HCT116 (cell line): ENCODE data around the gene UBE2R2. TPM values are rescaled to one million over a fixed set of nuclear protein-coding genes. Genes with fewer than 3 reads are reported as not detected.

Source experiments
- ATAC-seq: fragments of 200-7000 bp; cut with Tn5 transposase; 2 replicates; pipeline ENCODE4 v1.9.1; 2020; ENCODE audit warnings: mild to moderate bottlenecking, moderate library complexity
- BruUV-seq: library from RNA; stranded (reverse); fragments of 400-500 nt; replicated peaks from 2 replicates; lab custom pipeline; 2021; lab: Mats Ljungman, UMichigan
- CTCF ChIA-PET: fragments of 300-600 bp; sonication (Branson Sonifier 250); formaldehyde crosslinking; loops from one replicate; lab custom pipeline; 2021; ENCODE audit warnings: antibody characterized with exemption; lab: Charles Lee
- POLR2A ChIA-PET: fragments of 300-600, 350-600 bp; sonication (Branson Sonifier 250); formaldehyde crosslinking; loops from one replicate; lab custom pipeline; 2021; ENCODE audit warnings: antibody characterized with exemption; lab: Charles Lee
- RAD21 ChIA-PET, 2 experiments: fragments of 300-600 bp; sonication (Branson Sonifier 250); formaldehyde crosslinking; loops; one replicate each; lab custom pipeline; 2023; ENCODE audit warnings: low total read pairs in 2 of 2; ENCODE audit not compliant: uncharacterized antibody in 2 of 2, unreplicated experiment in 2 of 2, low non-redundant PET in 1 of 2; lab: Charles Lee
- DNase-seq: peaks from one replicate; pipeline ENCODE4 v3.0.0-alpha.2; 2010; ENCODE audit warnings: low read depth, low spot score
- H2AFZ ChIP-seq: fragments of 200-600 bp; shearing (Covaris generic), sonication (generic); 2 replicates; pipeline ENCODE4 v1.6.1; 2017; ENCODE audit warnings: low read depth, mixed run types, mixed read lengths, antibody characterized with exemption, low read length; ENCODE audit not compliant: poor library complexity, severe bottlenecking
- H3K27ac ChIP-seq: 2 replicates; pipeline ENCODE4 v1.5.1; 2012; ENCODE audit warnings: low read depth, low read length
- H3K27me3 ChIP-seq: fragments of 200-600 bp; sonication (generic); 2 replicates; pipeline ENCODE4 v1.6.1; 2016; ENCODE audit warnings: mixed run types, low read length, mixed read lengths; ENCODE audit not compliant: insufficient read depth
- H3K36me3 ChIP-seq, 2 experiments: fragments of 200-500 bp in 1 of 2; fragments of 200-600 bp in 1 of 2; sonication (Bioruptor generic) in 1 of 2; sonication (generic) in 1 of 2; 2 replicates each; pipeline versions ENCODE4 v1.5.1 to v1.6.1; 2014 to 2016; ENCODE audit warnings: low read length in 2 of 2, inconsistent platforms in 1 of 2, mixed read lengths in 1 of 2, mixed run types in 1 of 2; ENCODE audit not compliant: insufficient read depth in 2 of 2, control insufficient read depth in 1 of 2
- H3K4me1 ChIP-seq, 2 experiments: fragments of 200-600 bp in 1 of 2; sonication (generic) in 1 of 2; 2 replicates each; pipeline versions ENCODE4 v1.5.1 to v1.6.1; 2012 to 2017; ENCODE audit warnings: low read length in 2 of 2, inconsistent platforms in 1 of 2, mild to moderate bottlenecking in 1 of 2, mixed read lengths in 1 of 2, mixed run types in 1 of 2, moderate library complexity in 1 of 2; ENCODE audit not compliant: insufficient read depth in 2 of 2, control insufficient read depth in 1 of 2
- H3K4me2 ChIP-seq: fragments of 200-600 bp; sonication (generic); 2 replicates; pipeline ENCODE4 v1.6.1; 2017; ENCODE audit warnings: mixed run types, low read length, mixed read lengths
- H3K4me3 ChIP-seq, 2 experiments: fragments of 200-600 bp in 1 of 2; sonication (generic) in 1 of 2; replicated peaks in 1 of 2; 2 replicates each; pipeline ENCODE4 v1.5.1; 2011 to 2016; ENCODE audit warnings: low read length in 2 of 2, control low read depth in 1 of 2, low read depth in 1 of 2, mild to moderate bottlenecking in 1 of 2, mixed read lengths in 1 of 2, mixed run types in 1 of 2
- H3K79me2 ChIP-seq: fragments of 200-600 bp; sonication (generic); 2 replicates; pipeline ENCODE4 v1.6.1; 2017; ENCODE audit warnings: mild to moderate bottlenecking, mixed run types, low read length, moderate library complexity, mixed read lengths; ENCODE audit not compliant: insufficient read depth
- H3K9ac ChIP-seq: fragments of 200-600 bp; sonication (generic); 2 replicates; pipeline ENCODE4 v1.6.1; 2016; ENCODE audit warnings: low read length, mixed read lengths
- H3K9me2 ChIP-seq: fragments of 200-600 bp; sonication (generic), shearing (Covaris generic); 2 replicates; pipeline ENCODE4 v1.6.1; 2017; ENCODE audit warnings: mixed run types, mild to moderate bottlenecking, moderate library complexity; ENCODE audit not compliant: insufficient read depth
- H3K9me3 ChIP-seq, 2 experiments: fragments of 200-500 bp in 1 of 2; fragments of 200-600 bp in 1 of 2; sonication (Bioruptor generic) in 1 of 2; sonication (generic) in 1 of 2; 2 replicates each; pipeline ENCODE4 v1.6.1; 2014 to 2017; ENCODE audit warnings: low read length in 2 of 2, mixed read lengths in 2 of 2, inconsistent platforms in 1 of 2, low read depth in 1 of 2, mild to moderate bottlenecking in 1 of 2, mixed run types in 1 of 2, moderate library complexity in 1 of 2; ENCODE audit not compliant: control insufficient read depth in 1 of 2, insufficient read depth in 1 of 2
- H4K20me1 ChIP-seq: fragments of 200-600 bp; sonication (generic), shearing (Covaris generic); 2 replicates; pipeline ENCODE4 v1.6.1; 2017; ENCODE audit warnings: mixed run types, mild to moderate bottlenecking, moderate library complexity; ENCODE audit not compliant: insufficient read depth
- CBX3 ChIP-seq: IDR thresholded peaks from 2 replicates; pipeline ENCODE4 v1.6.1; 2012; ENCODE audit warnings: low read depth
- EGR1 ChIP-seq: IDR thresholded peaks from 2 replicates; pipeline ENCODE4 v1.6.1; 2012; ENCODE audit warnings: low read depth
- ELF1 ChIP-seq: IDR thresholded peaks from 2 replicates; pipeline ENCODE4 v1.6.1; 2012; ENCODE audit warnings: low read depth, borderline replicate concordance
- EZH2phosphoT487 ChIP-seq: fragments of 200-600 bp; IDR thresholded peaks from 2 replicates; pipeline ENCODE4 v1.6.1; 2018; ENCODE audit warnings: antibody characterized with exemption, borderline replicate concordance
- JUND ChIP-seq: IDR thresholded peaks from 2 replicates; pipeline ENCODE4 v1.6.1; 2012
- MAX ChIP-seq: IDR thresholded peaks from 2 replicates; pipeline ENCODE4 v1.6.1; 2012
- POLR2A ChIP-seq: IDR thresholded peaks from 2 replicates; pipeline ENCODE4 v1.7.0; 2011; ENCODE audit warnings: borderline replicate concordance; ENCODE audit not compliant: insufficient read depth, insufficient read length; ENCODE audit errors: extremely low read depth
- POLR2AphosphoS5 ChIP-seq: IDR thresholded peaks from 2 replicates; pipeline ENCODE4 v1.6.1; 2011; ENCODE audit warnings: mild to moderate bottlenecking, low read depth, low read length, moderate library complexity
- RAD21 ChIP-seq: IDR thresholded peaks from 2 replicates; pipeline ENCODE4 v1.6.1; 2012; ENCODE audit warnings: low read depth, mild to moderate bottlenecking
- SIN3A ChIP-seq: IDR thresholded peaks from 2 replicates; pipeline ENCODE4 v1.6.1; 2012; ENCODE audit warnings: low read depth
- SP1 ChIP-seq: IDR thresholded peaks from 2 replicates; pipeline ENCODE4 v1.6.1; 2012; ENCODE audit warnings: low read depth
- SRF ChIP-seq: IDR thresholded peaks from 2 replicates; pipeline ENCODE4 v1.6.1; 2012; ENCODE audit warnings: low read depth
- TCF7L2 ChIP-seq: IDR thresholded peaks from 2 replicates; pipeline ENCODE4 v1.7.0; 2011; ENCODE audit warnings: borderline replicate concordance, inconsistent platforms; ENCODE audit not compliant: insufficient read depth, insufficient read length; ENCODE audit errors: extremely low read depth
- ZFX ChIP-seq: fragments of 450-650 bp; IDR thresholded peaks from 2 replicates; pipeline ENCODE4 v1.6.1; 2017
- ZNF274 ChIP-seq: fragments of 200-500 bp; sonication (Bioruptor generic); IDR thresholded peaks from 2 replicates; pipeline ENCODE4 v1.6.1; 2014; ENCODE audit warnings: mild to moderate bottlenecking, low read depth, low read length, inconsistent platforms
- intact Hi-C: fragments of 100-400 bp; cut with micrococcal nuclease; formaldehyde crosslinking; loops from 2 replicates; pipeline ENCODE4 v1.10.0; 2022
- total RNA-seq: library from RNA; stranded (reverse); gene quantifications from one replicate; pipeline ENCODE4 v1.2.1, GENCODE V29; 2021; ENCODE audit not compliant: unreplicated experiment
- TF ChIP-seq, protein P1 (sequence below), 3 experiments: fragments of 200-600 bp in 1 of 3; sonication (generic) in 1 of 3; IDR thresholded peaks in 2 of 3; conservative IDR thresholded peaks in 1 of 3; 2 replicates each; pipeline ENCODE4 v1.5.1; 2012 to 2017; ENCODE audit warnings: low read depth in 2 of 3, low read length in 2 of 3, antibody characterized with exemption in 1 of 3, borderline replicate concordance in 1 of 3, control low read depth in 1 of 3, mild to moderate bottlenecking in 1 of 3, mixed read lengths in 1 of 3, mixed run types in 1 of 3, moderate library complexity in 1 of 3; ENCODE audit not compliant: insufficient read depth in 1 of 3
- TF ChIP-seq, protein P2 (sequence below): IDR thresholded peaks from 2 replicates; pipeline ENCODE4 v1.6.1; 2012; ENCODE audit warnings: low read depth
- TF ChIP-seq, protein P3 (sequence below): IDR thresholded peaks from 2 replicates; pipeline ENCODE4 v1.6.1; 2012

Gene UBE2R2
- total RNA-seq, 1 experiment from 2014 or later, result 47.0 TPM

DNA sequence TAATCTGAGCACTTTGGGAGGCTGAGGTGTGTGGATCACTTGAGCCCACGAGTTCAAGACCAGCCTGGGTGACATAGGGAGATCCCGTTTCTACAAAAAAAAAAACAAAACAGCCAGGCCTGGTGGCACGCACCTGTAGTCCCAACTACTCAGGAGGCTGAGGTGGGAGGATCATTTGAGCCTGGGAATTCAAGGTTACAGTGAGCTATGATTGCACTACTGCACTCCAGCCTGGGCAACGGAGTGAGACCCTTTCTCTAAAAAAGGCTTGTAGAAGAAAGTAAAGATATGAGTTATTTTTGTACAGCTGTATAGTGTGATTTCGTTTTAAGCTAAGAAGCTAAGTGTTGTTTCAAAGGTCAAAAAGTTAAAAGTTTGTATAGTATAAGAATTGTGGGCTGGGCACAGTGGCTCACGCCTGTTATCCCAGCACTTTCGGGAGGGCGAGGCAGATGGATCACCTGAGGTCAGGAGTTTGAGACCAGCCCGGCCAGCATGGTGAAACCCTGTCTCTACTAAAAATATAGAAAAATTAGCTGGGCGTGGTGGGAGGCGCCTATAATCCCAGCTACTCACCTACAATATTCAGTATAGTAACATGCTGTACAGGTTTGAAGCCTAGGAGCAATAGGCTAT, 18.8 kb downstream of the UBE2R2 start:
- no TSS peak for BruUV-seq
- H3K27ac ChIP-seq, result no peak overlapping the region

More for the DNA sequence above, 18.8 kb downstream of the UBE2R2 start:
- CTCF ChIA-PET, result no interaction called here
- ATAC-seq (no peak), DNase-seq (no peak)
- Histone ChIP-seq H3K4me2 (no peak overlapping the region), H4K20me1 (peaks cover 11% of the 10 kb centered on the region; the same call in 1 of the 2 replicates), H3K79me2 (peaks cover 97% of the 10 kb centered on the region), H2AFZ (no peak overlapping the region), H3K27me3 (no peaks in the 10 kb centered on the region), H3K36me3 (no peaks in the 10 kb centered on the region), H3K9ac (no peak overlapping the region), H3K4me3 (no peak overlapping the region), H3K9me3 (no peaks in the 10 kb centered on the region), H3K9me2 (no peaks in the 10 kb centered on the region), H3K4me1 (no peaks in the 10 kb centered on the region)
- POLR2A ChIA-PET, result no interaction called here
- RAD21 ChIA-PET, result no interaction called here
- TF ChIP-seq CBX3 (no peak), EZH2phosphoT487 (no peak), SRF (no peak), POLR2A (no peak), JUND (no peak), ELF1 (no peak), MAX (no peak), TCF7L2 (no peak), POLR2AphosphoS5 (no peak), SIN3A (no peak), ZFX (no peak), RAD21 (no peak), EGR1 (no peak), SP1 (no peak), ZNF274 (no peak)
- TF ChIP-seq, protein P1, sequence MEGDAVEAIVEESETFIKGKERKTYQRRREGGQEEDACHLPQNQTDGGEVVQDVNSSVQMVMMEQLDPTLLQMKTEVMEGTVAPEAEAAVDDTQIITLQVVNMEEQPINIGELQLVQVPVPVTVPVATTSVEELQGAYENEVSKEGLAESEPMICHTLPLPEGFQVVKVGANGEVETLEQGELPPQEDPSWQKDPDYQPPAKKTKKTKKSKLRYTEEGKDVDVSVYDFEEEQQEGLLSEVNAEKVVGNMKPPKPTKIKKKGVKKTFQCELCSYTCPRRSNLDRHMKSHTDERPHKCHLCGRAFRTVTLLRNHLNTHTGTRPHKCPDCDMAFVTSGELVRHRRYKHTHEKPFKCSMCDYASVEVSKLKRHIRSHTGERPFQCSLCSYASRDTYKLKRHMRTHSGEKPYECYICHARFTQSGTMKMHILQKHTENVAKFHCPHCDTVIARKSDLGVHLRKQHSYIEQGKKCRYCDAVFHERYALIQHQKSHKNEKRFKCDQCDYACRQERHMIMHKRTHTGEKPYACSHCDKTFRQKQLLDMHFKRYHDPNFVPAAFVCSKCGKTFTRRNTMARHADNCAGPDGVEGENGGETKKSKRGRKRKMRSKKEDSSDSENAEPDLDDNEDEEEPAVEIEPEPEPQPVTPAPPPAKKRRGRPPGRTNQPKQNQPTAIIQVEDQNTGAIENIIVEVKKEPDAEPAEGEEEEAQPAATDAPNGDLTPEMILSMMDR (IDR thresholded peaks at IDR 0.05 in 2 of 3, conservative IDR thresholded peaks at IDR 0.05 in 1 of 3; ENCODE audit: borderline replicate concordance in 1 of 3, insufficient read depth in 1 of 3, low read depth in 2 of 3, low read length in 2 of 3), result no peak
- TF ChIP-seq, protein P2, sequence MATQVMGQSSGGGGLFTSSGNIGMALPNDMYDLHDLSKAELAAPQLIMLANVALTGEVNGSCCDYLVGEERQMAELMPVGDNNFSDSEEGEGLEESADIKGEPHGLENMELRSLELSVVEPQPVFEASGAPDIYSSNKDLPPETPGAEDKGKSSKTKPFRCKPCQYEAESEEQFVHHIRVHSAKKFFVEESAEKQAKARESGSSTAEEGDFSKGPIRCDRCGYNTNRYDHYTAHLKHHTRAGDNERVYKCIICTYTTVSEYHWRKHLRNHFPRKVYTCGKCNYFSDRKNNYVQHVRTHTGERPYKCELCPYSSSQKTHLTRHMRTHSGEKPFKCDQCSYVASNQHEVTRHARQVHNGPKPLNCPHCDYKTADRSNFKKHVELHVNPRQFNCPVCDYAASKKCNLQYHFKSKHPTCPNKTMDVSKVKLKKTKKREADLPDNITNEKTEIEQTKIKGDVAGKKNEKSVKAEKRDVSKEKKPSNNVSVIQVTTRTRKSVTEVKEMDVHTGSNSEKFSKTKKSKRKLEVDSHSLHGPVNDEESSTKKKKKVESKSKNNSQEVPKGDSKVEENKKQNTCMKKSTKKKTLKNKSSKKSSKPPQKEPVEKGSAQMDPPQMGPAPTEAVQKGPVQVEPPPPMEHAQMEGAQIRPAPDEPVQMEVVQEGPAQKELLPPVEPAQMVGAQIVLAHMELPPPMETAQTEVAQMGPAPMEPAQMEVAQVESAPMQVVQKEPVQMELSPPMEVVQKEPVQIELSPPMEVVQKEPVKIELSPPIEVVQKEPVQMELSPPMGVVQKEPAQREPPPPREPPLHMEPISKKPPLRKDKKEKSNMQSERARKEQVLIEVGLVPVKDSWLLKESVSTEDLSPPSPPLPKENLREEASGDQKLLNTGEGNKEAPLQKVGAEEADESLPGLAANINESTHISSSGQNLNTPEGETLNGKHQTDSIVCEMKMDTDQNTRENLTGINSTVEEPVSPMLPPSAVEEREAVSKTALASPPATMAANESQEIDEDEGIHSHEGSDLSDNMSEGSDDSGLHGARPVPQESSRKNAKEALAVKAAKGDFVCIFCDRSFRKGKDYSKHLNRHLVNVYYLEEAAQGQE, result no peak
- TF ChIP-seq, protein P3, sequence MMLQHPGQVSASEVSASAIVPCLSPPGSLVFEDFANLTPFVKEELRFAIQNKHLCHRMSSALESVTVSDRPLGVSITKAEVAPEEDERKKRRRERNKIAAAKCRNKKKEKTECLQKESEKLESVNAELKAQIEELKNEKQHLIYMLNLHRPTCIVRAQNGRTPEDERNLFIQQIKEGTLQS, result no peak
- intact Hi-C loops, result no loop called here
